Pancreas (tissue), 10 donors: ENCODE results near the gene MZT2B. TPM values are rescaled to one million over a fixed set of nuclear protein-coding genes. Genes with fewer than 3 reads are reported as not detected.
A peak's percentile ranks its signal among the peaks of the same experiment; 100 is the strongest.
"Not testable (repeated sequence)": the region's sequence is repeated elsewhere in the genome, so short reads cannot be mapped to it uniquely, and the experiment has no call there.

Experiments used
- ATAC-seq, 4 donors: fragments of 200-7000 bp; cut with Tn5 transposase; one replicate each; pipeline versions ENCODE4 v1.8.0 to v1.9.1; 2020; ENCODE audit warnings: mild to moderate bottlenecking in 4 of 4, moderate library complexity in 4 of 4
- DNase-seq, 6 donors: peaks; one replicate each; pipeline ENCODE4 v3.0.0-alpha.2; 2020
- FAIRE-seq: peaks from 2 replicates; lab custom pipeline; 2012; peaks lifted over from hg19 to GRCh38; lab: Jason Lieb, UNC
- H3K27ac ChIP-seq, 4 donors: fragments of 200-600 bp; sonication (generic); 1 replicate in 3 of 4; 2 replicates in 1 of 4; pipeline versions ENCODE4 v1.5.0 to v1.8.0; 2020
- H3K27me3 ChIP-seq, 4 donors: fragments of 200-600 bp; one replicate each; pipeline ENCODE4 v1.8.0; 2021
- H3K36me3 ChIP-seq, 3 donors: fragments of 200-600 bp; sonication (generic) in 1 of 3; one replicate each; pipeline versions ENCODE4 v1.5.0 to v1.8.0; 2020 to 2021
- H3K4me1 ChIP-seq, 3 donors: fragments of 200-600 bp; one replicate each; pipeline ENCODE4 v1.8.0; 2021
- H3K4me3 ChIP-seq, 4 donors: fragments of 200-600 bp; sonication (generic) in 2 of 4; one replicate each; pipeline versions ENCODE4 v1.5.0 to v1.8.0; 2020 to 2021
- H3K9me3 ChIP-seq, 4 donors: fragments of 200-600 bp; one replicate each; pipeline ENCODE4 v1.8.0; 2021
- CTCF ChIP-seq, 4 donors: fragments of 200-600 bp; sonication (generic) in 3 of 4; IDR thresholded peaks; one replicate each; pipeline versions ENCODE4 v1.5.0 to v1.8.0; 2021; ENCODE audit warnings: antibody characterized with exemption in 4 of 4
- WGBS, 2 donors: extraction: QIAGEN DNeasy Blood & Tissue Kit; methylation state at CpG; one replicate each; pipeline ENCODE4 v1.1.7; 2013; 5-methylcytosine and 5-hydroxymethylcytosine counted together
- intact Hi-C, 3 donors: fragments of 100-400 bp; cut with DNase I; formaldehyde crosslinking; loops; one replicate each; pipeline versions ENCODE4 v1.11.1 to v1.14.2; 2022
- polyA plus RNA-seq, 2 donors: library from polyadenylated mRNA; stranded (reverse); fragments of 200-250 nt; gene quantifications; one replicate each; pipeline ENCODE4 v1.2.3, GENCODE V29; 2013
- total RNA-seq, 6 donors: library from RNA; stranded (reverse); fragmentation: NEBNext Ultra II Directional in 4 of 6; extraction: Animal tissue kit (Norgen Biotek cat#: 25700) in 4 of 6; gene quantifications; one replicate each; pipeline versions ENCODE4 v1.2.1 to v1.2.4, GENCODE V29; 2021 to 2023
- donor health status: healthy with polysubstance abuse.
- donor health status: DM: no; HTN: no; CAD: no; lungs with moderate emphysema.
- donor health status: DM: no; HTN: no; CAD: no.
- donor health status: control.
- donor health status: control.
- donor health status: Bipolar disorder and iron deficiency.
- donor health status: DM: yes; HTN: yes; CAD: no.
- donor health status: DM: no; HTN: no; CAD: no.
- donor health status: DM: no; HTN: no; CAD: no.
- donor health status: DM: yes; HTN: yes; CAD: no.

Gene MZT2B
- total and polyA plus RNA-seq, 8 donors: 126 to 279 (median 177) TPM

DNA sequence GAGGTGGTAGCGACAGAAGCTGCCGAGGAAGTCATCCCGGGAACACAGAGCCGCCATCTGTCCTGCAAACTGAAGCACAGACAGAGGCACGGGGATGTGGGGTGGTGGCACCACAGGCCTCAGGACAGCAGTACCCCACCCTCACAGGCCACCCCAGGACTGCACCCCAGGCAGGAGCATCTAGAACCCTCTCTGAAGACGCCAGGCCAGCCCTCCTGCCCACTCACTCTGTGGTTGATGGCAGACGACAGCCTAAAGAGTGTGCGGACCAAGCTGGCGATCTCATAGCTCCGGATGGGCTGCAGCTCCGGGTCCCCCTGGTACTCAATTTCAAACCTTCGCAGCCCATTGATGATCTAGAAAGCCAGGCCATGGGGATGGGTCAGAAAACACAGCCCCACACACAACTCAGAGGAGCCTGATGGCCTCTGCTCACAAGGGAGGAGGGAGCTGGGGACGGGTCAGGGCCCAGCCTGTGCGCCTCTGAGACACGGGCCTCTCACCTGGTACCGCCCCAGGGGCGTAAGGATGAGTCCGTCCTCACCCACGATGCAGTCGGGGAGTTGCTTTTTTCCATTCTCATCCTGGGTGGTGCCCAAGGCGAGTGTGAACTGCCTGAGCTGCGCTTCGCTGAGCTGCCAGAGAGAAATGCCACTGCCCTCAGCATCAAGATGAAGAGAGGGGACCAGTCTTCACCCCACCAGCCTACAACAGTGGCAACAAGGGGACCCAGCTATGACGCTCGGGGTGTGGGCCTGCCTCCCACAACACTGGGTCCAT is 29.1 kb upstream of the MZT2B start:
- FAIRE-seq: no peak

GRCh38 chr2:130153721-130154422 is 28.2 kb upstream of the MZT2B start:
- H3K27me3 ChIP-seq, H3K4me1 ChIP-seq, H3K27ac ChIP-seq, H3K9me3 ChIP-seq, H3K4me3 ChIP-seq, DNase-seq, intact Hi-C loops, FAIRE-seq, H3K36me3 ChIP-seq, ATAC-seq: not testable (repeated sequence)
- WGBS, 2 donors: 94% methylated on average over 19 to 23 of the region's 23 CpGs

More for the DNA sequence above, 29.1 kb upstream of the MZT2B start:
- Histone ChIP-seq H3K27ac (no peak overlapping the region), H3K4me1 (no peaks in the 10 kb centered on the region), H3K4me3 (no peak overlapping the region), H3K9me3 (no peaks in the 10 kb centered on the region), H3K27me3 (no peaks in the 10 kb centered on the region), H3K36me3 (peaks cover 0 to 5% (median 0%) of the 10 kb centered on the region in 3 donors)
- no peak for TF ChIP-seq CTCF (IDR thresholded peaks at IDR 0.05)
- DNase-seq (peak in 1 of 6 donors; percentile 41), ATAC-seq (no peak)
- intact Hi-C loops: no loop called here
- WGBS, 2 donors: 92 to 97% methylated on average over 21 to 25 of the region's 25 CpGs

GRCh38 chr2:130154423-130154770 is 27.7 kb upstream of the MZT2B start:
- H3K36me3 ChIP-seq, intact Hi-C loops, H3K27me3 ChIP-seq, H3K9me3 ChIP-seq, H3K4me1 ChIP-seq, H3K27ac ChIP-seq, ATAC-seq, FAIRE-seq, H3K4me3 ChIP-seq, DNase-seq: not testable (repeated sequence)
- WGBS, 2 donors: 92 to 93% methylated on average over 5 to 7 of the region's 8 CpGs

- no peak for FAIRE-seq
- no peak for TF ChIP-seq CTCF (IDR thresholded peaks at IDR 0.05)
- WGBS, 2 donors: 94 to 98% methylated on average over 29 of the region's 29 CpGs
These were observed 27.0 kb upstream of the MZT2B start for GRCh38 chr2:130154773-130155765.

DNA sequence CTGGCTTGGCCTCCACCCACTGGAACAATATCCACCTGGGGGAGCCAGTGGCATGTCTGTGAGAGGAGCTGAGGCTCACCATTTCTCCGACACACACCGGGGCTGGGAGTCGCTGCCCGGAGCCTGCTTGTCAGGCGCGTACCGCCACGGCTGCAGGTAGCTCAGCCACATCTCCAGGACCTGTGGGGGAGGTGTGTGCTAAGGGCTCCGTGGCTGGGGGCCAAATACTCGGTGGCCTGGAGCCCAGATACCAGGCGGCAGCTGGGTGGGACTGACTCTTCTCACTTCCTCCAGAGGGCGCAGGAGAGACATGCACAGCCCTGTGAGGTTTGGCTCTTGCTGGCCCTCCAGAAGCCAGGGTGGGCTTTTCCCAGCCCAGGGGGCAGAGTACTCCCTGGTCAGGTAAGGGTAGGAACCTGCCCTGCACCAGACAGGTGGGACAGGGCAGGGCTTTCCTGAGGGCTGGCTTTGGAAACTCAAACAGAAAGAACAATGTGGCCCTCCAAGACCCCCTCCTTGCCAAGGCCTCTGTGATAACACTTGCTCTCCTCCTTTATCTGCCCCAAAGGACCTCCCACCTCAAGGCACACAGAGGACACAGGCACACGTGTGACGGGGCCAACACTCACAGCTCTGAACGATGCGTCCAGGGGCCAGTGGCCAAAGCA is 26.0 kb upstream of the MZT2B start:
- H3K4me3 ChIP-seq, H3K9me3 ChIP-seq, H3K27me3 ChIP-seq, H3K36me3 ChIP-seq, intact Hi-C loops, FAIRE-seq, H3K27ac ChIP-seq, H3K4me1 ChIP-seq: not testable (repeated sequence)
- TF ChIP-seq CTCF (IDR thresholded peaks at IDR 0.05): peak; percentile 47 to 56 (median 54)
- peak; percentile 78 to 94 (median 86) for DNase-seq
- 12 to 22% methylated on average over 16 of the region's 16 CpGs for WGBS, 2 donors
- ATAC-seq: peak; percentile 82 to 98 (median 94)

More at GRCh38 chr2:130154773-130155765, 27.0 kb upstream of the MZT2B start:
- intact Hi-C loops: no loop called here
- Histone ChIP-seq H3K27ac (no peak overlapping the region), H3K4me3 (no peak overlapping the region), H3K9me3 (no peaks in the 10 kb centered on the region), H3K27me3 (no peaks in the 10 kb centered on the region), H3K36me3 (peaks cover 0 to 5% (median 0%) of the 10 kb centered on the region in 3 donors), H3K4me1 (no peaks in the 10 kb centered on the region)
- ATAC-seq: no peak
- DNase-seq: no peak
